ENCODE results near the gene TULP1. TPM values are rescaled to one million over a fixed set of nuclear protein-coding genes. Genes with fewer than 3 reads are reported as not detected.

Gene TULP1
- total RNA-seq (2012; rRNA removed), result not detected in 2 replicates
- polyA plus RNA-seq (2012; rRNA removed), result not detected in 2 replicates
- polyA plus RNA-seq (2012; cell fraction: cytosol; rRNA removed), result not detected in 2 replicates
- not detected in 2 replicates for polyA plus RNA-seq (2012; cell fraction: nucleus; rRNA removed; ENCODE audit: low replicate concordance)
- percentile 8 among the genes with signal in this experiment for Bru-seq, nascent RNA
- BruChase-seq, experiment 1, labeled RNA remaining after a 6-hour chase, result percentile 5 among the genes with signal in this experiment
- percentile 2 among the genes with signal in this experiment for BruChase-seq, experiment 2, labeled RNA remaining after a 2-hour chase
- long read RNA-seq, result 0 reads

- Histone ChIP-seq H3K27me3 (ENCODE audit: control insufficient read depth, insufficient read depth, low read length) (peaks cover 55% of the 10 kb centered on the region), H4K5ac (ENCODE audit: low read depth, low read length) (no peak within 1 kb of the TSS), H3K56ac (ENCODE audit: extremely low read depth, insufficient read depth, low read length) (no peak within 1 kb of the TSS), H2AFZ (replicated peaks; ENCODE audit: low read length, poor library complexity) (no peak within 1 kb of the TSS), H3K23ac (ENCODE audit: low read depth, low read length) (no peak within 1 kb of the TSS), H3K4me1 (ENCODE audit: control insufficient read depth, insufficient read depth, low read length) (no peaks in the 10 kb centered on the region), H3K18ac (ENCODE audit: low read depth, low read length) (no peak within 1 kb of the TSS), H3K4me3 (ENCODE audit: insufficient read depth, low read depth, low read length) (no peak within 1 kb of the TSS), H3K4ac (ENCODE audit: low read depth, low read length) (no peak within 1 kb of the TSS), H4K91ac (ENCODE audit: insufficient read depth, low read depth, low read length) (no peak within 1 kb of the TSS), H4K8ac (ENCODE audit: low read depth in 2 of 2, low read length in 2 of 2) (no peak within 1 kb of the TSS), H3K27ac (ENCODE audit: insufficient read depth, low read length) (no peak within 1 kb of the TSS), H2AK9ac (replicated peaks; ENCODE audit: low read depth, low read length, poor library complexity) (peak within 1 kb of the TSS; percentile 55), H3K79me1 (ENCODE audit: low read depth in 1 of 2, low read length in 2 of 2) (no peaks in the 10 kb centered on the region), H4K20me1 (ENCODE audit: insufficient read depth, low read length) (no peaks in the 10 kb centered on the region), H2BK20ac (ENCODE audit: low read depth, low read length) (no peak within 1 kb of the TSS), H2AK5ac (ENCODE audit: low read depth, low read length) (no peak within 1 kb of the TSS), H3K9me1 (ENCODE audit: insufficient read depth, low read length) (no peaks in the 10 kb centered on the region), H2BK120ac (ENCODE audit: low read depth, low read length) (no peak within 1 kb of the TSS), H3K14ac (replicated peaks; ENCODE audit: low read depth, low read length) (no peak within 1 kb of the TSS), H3K36me3 (ENCODE audit: control insufficient read depth, insufficient read depth, low read length) (no peaks in the 10 kb centered on the region), H3K4me2 (ENCODE audit: low read depth, low read length) (no peak within 1 kb of the TSS), H2BK5ac (ENCODE audit: low read depth, low read length, poor library complexity, severe bottlenecking) (no peak within 1 kb of the TSS), H2BK15ac (ENCODE audit: low read depth, low read length) (no peak within 1 kb of the TSS), H3K9me3 (ENCODE audit: control insufficient read depth, insufficient read depth, low read length) (no peaks in the 10 kb centered on the region), H3K9ac (ENCODE audit: low read depth, low read length) (no peak within 1 kb of the TSS)
- dilution Hi-C loops (cut with HindIII; ENCODE audit: low sequenced_read_pairs, unreplicated experiment) (no loop called here), intact Hi-C loops (cut with micrococcal nuclease) (no loop called here), in situ Hi-C loops (cut with MboI; ENCODE audit: low sequenced_read_pairs) (no loop called here)
- TF ChIP-seq CEBPB (IDR thresholded peaks at IDR 0.05; ENCODE audit: low read depth, low read length) (no peak), USF2 (IDR thresholded peaks at IDR 0.05; ENCODE audit: low read depth, low read length) (no peak), RFX5 (IDR thresholded peaks at IDR 0.05; ENCODE audit: low read depth, low read length) (no peak), MAFK (IDR thresholded peaks at IDR 0.05; ENCODE audit: low read depth, low read length) (no peak), CTCF (conservative IDR thresholded peaks at IDR 0.05; ENCODE audit: low read depth, low read length) (no peak), POLR2A (IDR thresholded peaks at IDR 0.05; ENCODE audit: low read depth, low read length) (no peak), NFE2L2 (IDR thresholded peaks at IDR 0.05; ENCODE audit: low read depth, low read length) (no peak), CHD1 (IDR thresholded peaks at IDR 0.05; ENCODE audit: low read depth, low read length) (no peak), MXI1 (IDR thresholded peaks at IDR 0.05; ENCODE audit: borderline replicate concordance, low read depth, low read length) (no peak), ELK1 (IDR thresholded peaks at IDR 0.05; ENCODE audit: borderline replicate concordance, low read depth, low read length) (no peak), FOS (IDR thresholded peaks at IDR 0.05; ENCODE audit: low read depth, low read length) (no peak), RAD21 (IDR thresholded peaks at IDR 0.05; ENCODE audit: low read length) (no peak), RCOR1 (IDR thresholded peaks at IDR 0.05; ENCODE audit: insufficient replicate concordance, low read length) (no peak), BHLHE40 (IDR thresholded peaks at IDR 0.05; ENCODE audit: low read depth, low read length) (no peak)
- ChIA-PET CTCF (no interaction called here), POLR2A (ENCODE audit: unreplicated experiment) (no interaction called here)
- ATAC-seq (ENCODE audit: low read depth) (no peak), DNase-seq (no peak)
- no TSS peak for BruUV-seq (replicated peaks)
- 60% methylated on average over 5 of the region's 10 CpGs; no CpG with 5 or more reads in 1 of the 2 experiments for WGBS, 2 experiments (ENCODE audit: extremely low coverage in 2 of 2, insufficient read length in 1 of 2)
Measured at GRCh38 chr6:35512740-35513139, at the start of gene TULP1. Gene TULP1 (minus strand): TSS chr6:35512896. CDS start chr6:35512858, 38 bp downstream.

All from IMR-90 (cell line).